Measurements from ENCODE around the gene CORIN.

Gene CORIN

DNA sequence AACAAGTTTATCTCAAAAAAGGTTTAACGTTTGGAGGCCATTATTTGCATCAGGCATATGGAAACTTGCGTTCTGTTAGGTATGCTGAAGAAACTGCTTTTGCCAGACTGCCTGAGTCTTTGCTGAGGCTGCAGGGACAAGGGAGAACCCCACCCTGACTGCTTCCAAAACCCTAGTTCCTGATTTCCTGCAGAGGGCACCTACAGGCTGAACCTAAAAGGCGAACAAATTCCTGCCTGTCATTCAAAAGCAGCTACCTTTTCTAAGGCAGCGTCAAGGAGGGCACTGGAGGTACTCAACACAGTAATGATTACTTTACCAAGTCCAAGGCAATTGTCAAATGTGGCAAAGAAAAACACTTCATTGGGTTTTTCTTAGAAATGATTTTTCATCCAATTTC lies 578 bp upstream of the CORIN start:
- CTCF ChIA-PET, result interaction anchor here (0.9 to 10.7 kb wide), 14 partner anchors 8 to 172 kb away, joined by 3 to 433 read pairs (median 8); no protein-coding TSS in a partner anchor
- TF ChIP-seq, protein P1, sequence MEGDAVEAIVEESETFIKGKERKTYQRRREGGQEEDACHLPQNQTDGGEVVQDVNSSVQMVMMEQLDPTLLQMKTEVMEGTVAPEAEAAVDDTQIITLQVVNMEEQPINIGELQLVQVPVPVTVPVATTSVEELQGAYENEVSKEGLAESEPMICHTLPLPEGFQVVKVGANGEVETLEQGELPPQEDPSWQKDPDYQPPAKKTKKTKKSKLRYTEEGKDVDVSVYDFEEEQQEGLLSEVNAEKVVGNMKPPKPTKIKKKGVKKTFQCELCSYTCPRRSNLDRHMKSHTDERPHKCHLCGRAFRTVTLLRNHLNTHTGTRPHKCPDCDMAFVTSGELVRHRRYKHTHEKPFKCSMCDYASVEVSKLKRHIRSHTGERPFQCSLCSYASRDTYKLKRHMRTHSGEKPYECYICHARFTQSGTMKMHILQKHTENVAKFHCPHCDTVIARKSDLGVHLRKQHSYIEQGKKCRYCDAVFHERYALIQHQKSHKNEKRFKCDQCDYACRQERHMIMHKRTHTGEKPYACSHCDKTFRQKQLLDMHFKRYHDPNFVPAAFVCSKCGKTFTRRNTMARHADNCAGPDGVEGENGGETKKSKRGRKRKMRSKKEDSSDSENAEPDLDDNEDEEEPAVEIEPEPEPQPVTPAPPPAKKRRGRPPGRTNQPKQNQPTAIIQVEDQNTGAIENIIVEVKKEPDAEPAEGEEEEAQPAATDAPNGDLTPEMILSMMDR (IDR thresholded peaks at IDR 0.05; ENCODE audit: insufficient read depth, low read length, missing control alignments), result no peak
- POLR2A ChIA-PET, result no interaction called here
- H3K4me3 ChIP-seq (ENCODE audit: low read depth, low read length), result no peak overlapping the region
- no peak for DNase-seq (ENCODE audit: low read depth, low spot score)

DNA sequence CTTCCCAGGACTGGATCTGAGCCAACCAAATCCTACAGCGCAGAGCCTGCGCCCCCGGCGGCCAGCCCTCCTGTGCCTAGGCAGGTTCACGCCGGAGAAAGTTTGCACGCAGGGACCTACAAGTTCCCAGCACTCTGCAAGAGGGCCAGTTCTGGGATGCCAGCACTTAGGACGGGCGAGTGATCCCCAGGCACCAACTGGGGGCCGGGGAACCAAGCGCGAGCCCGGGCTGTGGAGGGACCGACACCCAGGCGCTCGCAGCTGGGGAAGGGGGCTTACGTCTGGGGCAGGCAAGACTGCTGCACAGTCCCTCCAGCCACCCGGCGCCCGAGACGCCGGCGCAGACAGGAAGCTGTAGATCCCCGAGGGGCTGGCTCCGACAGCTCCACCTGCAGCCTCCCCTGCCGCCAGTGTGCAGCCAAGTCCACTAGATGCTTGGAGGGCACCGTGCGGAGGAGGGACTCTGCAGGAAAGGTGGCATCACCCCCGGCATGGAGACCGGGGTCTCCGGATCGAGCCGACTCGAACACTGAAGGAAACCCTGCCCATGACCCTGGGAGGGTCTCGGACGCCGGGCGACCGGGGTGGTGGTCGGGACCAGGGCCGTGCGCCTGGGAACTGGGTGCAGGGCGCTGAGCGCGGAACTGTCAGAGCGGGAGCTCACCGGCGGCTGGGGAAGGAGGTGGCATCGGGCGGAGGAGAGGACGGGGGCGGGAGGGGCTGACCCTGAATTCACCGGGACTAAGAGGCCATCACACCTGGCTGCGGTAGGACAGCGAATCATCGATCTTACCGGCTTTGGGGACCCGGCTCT lies 566 bp downstream of the CORIN start:
- CTCF ChIA-PET, result interaction anchor here (0.7 to 10.7 kb wide), 45 partner anchors 9 to 248 kb away, joined by 3 to 433 read pairs (median 5); no protein-coding TSS in a partner anchor

DNA sequence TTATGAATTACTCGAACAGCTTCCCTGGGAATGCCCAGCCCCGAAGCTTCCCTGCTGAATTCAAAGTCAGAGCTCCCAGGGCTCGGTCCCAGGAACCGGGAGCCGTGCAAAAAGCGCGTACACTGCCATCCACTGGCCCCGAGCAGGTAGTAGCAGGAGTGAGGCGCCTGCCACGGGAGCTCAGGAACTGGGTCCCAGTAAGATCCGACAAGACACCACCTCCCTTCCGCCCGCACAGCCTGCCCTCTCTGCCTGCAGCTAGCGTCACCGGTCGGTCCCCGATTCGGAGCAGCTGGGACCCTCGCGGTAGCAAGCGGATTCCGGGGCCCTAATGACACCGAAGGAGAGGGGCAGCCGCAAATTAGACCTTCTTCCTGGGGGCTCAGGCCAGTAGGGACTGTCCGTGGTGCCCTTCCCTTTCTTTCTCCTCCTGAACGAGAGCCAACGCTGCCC lies 1.2 kb downstream of the CORIN start:
- DNase-seq (ENCODE audit: low read depth, low spot score), result no peak
- H3K4me3 ChIP-seq (ENCODE audit: low read depth, low read length), result peak overlapping the region; percentile 71
- ChIA-PET CTCF (interaction anchor here (0.7 to 10.7 kb wide), 52 partner anchors 8 to 273 kb away, joined by 3 to 433 read pairs (median 4); no protein-coding TSS in a partner anchor), POLR2A (interaction anchor here (0.5 to 1.3 kb wide), 3 partner anchors 26 to 306 kb away, joined by 3 to 4 read pairs (median 3); no protein-coding TSS in a partner anchor)
- TF ChIP-seq, protein P1 (IDR thresholded peaks at IDR 0.05; ENCODE audit: insufficient read depth, low read length, missing control alignments), result peak; percentile 91

More for the DNA sequence above, 566 bp downstream of the CORIN start:
- H3K4me3 ChIP-seq (ENCODE audit: low read depth, low read length), result peak overlapping the region; percentile 71
- POLR2A ChIA-PET, result interaction anchor here (1.1 to 1.3 kb wide), 2 partner anchors 25 to 123 kb away, joined by 3 to 4 read pairs; no protein-coding TSS in a partner anchor
- TF ChIP-seq, protein P1 (IDR thresholded peaks at IDR 0.05; ENCODE audit: insufficient read depth, low read length, missing control alignments), result peak; percentile 11
- no peak for DNase-seq (ENCODE audit: low read depth, low spot score)

DNA sequence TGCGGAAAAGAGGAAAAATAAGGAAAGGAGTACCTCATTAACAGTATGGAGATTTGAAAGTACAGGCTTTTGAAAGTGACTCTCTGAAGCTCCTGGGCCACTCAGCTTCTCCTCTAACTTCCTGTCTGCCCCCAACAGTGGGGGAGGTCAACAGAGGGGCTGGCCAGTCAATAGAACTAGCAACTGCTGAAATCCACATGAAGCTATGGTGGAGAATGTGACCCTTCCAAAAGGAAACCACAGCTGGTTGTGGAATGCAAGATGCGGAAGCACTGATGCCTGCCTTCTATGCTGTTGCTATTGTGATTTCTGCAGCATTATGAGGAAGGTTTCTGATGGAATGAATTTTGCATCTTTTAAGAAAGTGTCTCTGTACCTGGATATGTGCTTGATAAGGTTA lies 2.4 kb downstream of the CORIN start:
- CTCF ChIA-PET, result interaction anchor here (0.8 to 10.7 kb wide), 17 partner anchors 12 to 272 kb away, joined by 3 to 433 read pairs (median 4); no protein-coding TSS in a partner anchor
- POLR2A ChIA-PET, result no interaction called here
- DNase-seq (ENCODE audit: low read depth, low spot score), result no peak
- TF ChIP-seq, protein P1 (IDR thresholded peaks at IDR 0.05; ENCODE audit: insufficient read depth, low read length, missing control alignments), result no peak
- no peak overlapping the region; the same call in 1 of the 2 replicates for H3K4me3 ChIP-seq (ENCODE audit: low read depth, low read length)

DNA sequence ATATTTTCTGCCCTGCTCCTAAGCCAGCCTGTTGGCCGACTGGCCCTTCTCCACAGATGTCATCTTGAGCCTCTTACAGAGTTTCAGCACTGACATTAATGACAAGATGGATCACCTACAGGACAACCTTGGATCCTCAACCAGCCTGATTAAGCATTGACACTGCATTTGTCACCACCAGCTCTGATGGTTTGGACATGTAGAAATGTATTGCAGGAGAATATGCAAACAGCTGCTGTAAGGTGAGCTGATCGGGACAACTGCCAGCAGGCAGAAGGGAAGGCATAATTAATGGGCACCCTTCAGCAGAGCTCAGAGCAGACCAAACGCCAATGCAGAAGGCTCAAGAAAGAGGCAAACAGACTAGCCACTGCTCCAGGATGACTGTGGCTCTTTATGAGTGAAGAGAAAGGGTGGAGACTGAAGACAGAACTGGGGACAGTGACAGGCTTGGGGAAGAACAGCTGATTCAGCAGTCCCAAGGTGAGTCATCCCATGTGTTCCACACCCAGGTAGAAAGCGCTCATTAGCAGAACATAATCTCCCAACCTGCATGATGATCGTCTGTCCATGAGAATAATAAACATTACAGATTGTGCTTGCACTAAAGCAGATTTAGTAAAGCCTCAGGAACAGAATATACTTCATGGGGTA lies 6.7 kb downstream of the CORIN start:
- no peak for DNase-seq (ENCODE audit: low read depth, low spot score)
- no peak overlapping the region for H3K4me3 ChIP-seq (ENCODE audit: low read depth, low read length)
- POLR2A ChIA-PET, result no interaction called here
- TF ChIP-seq, protein P1 (IDR thresholded peaks at IDR 0.05; ENCODE audit: insufficient read depth, low read length, missing control alignments), result no peak
- CTCF ChIA-PET, result interaction anchor here (1.3 to 2.7 kb wide), 3 partner anchors 8 to 163 kb away, joined by 5 to 14 read pairs (median 6); no protein-coding TSS in a partner anchor

All from AG04449 (cell line).